ENCODE results near the gene SLAMF6. TPM values are rescaled to one million over a fixed set of nuclear protein-coding genes. Genes with fewer than 3 reads are reported as not detected.
"Not testable (repeated sequence)": the region's sequence is repeated elsewhere in the genome, so short reads cannot be mapped to it uniquely, and the experiment has no call there.

Gene SLAMF6
- total RNA-seq, 1 experiment from 2014 or later = not detected

GRCh38 chr1:160531809-160532556 lies 8.9 kb upstream of the SLAMF6 start:
- H3K27me3 ChIP-seq (replicated peaks; ENCODE audit: insufficient read depth, low read depth, low read length, poor library complexity); H3K4me1 ChIP-seq (ENCODE audit: insufficient read depth, low read length, poor library complexity, severe bottlenecking); intact Hi-C loops (cut with micrococcal nuclease; ENCODE audit: unreplicated experiment); DNase-seq (ENCODE audit: low spot score); BruUV-seq (replicated peaks); CTCF ChIA-PET; POLR2A ChIA-PET (ENCODE audit: low non-redundant PET); H3K4me3 ChIP-seq (ENCODE audit: low read depth, low read length, poor library complexity, severe bottlenecking); H3K9me3 ChIP-seq (ENCODE audit: low read depth, low read length, poor library complexity, severe bottlenecking); H3K36me3 ChIP-seq (ENCODE audit: insufficient read depth, low read length, poor library complexity, severe bottlenecking); H3K27ac ChIP-seq (ENCODE audit: low read depth, low read length, poor library complexity, severe bottlenecking): not testable (repeated sequence)

GRCh38 chr1:160529401-160529952 lies 6.4 kb upstream of the SLAMF6 start:
- DNase-seq (ENCODE audit: low spot score); H3K27me3 ChIP-seq (replicated peaks; ENCODE audit: insufficient read depth, low read depth, low read length, poor library complexity); H3K4me3 ChIP-seq (ENCODE audit: low read depth, low read length, poor library complexity, severe bottlenecking); H3K4me1 ChIP-seq (ENCODE audit: insufficient read depth, low read length, poor library complexity, severe bottlenecking); CTCF ChIA-PET; BruUV-seq (replicated peaks); H3K27ac ChIP-seq (ENCODE audit: low read depth, low read length, poor library complexity, severe bottlenecking); intact Hi-C loops (cut with micrococcal nuclease; ENCODE audit: unreplicated experiment); H3K36me3 ChIP-seq (ENCODE audit: insufficient read depth, low read length, poor library complexity, severe bottlenecking); POLR2A ChIA-PET (ENCODE audit: low non-redundant PET); H3K9me3 ChIP-seq (ENCODE audit: low read depth, low read length, poor library complexity, severe bottlenecking): not testable (repeated sequence)

DNA sequence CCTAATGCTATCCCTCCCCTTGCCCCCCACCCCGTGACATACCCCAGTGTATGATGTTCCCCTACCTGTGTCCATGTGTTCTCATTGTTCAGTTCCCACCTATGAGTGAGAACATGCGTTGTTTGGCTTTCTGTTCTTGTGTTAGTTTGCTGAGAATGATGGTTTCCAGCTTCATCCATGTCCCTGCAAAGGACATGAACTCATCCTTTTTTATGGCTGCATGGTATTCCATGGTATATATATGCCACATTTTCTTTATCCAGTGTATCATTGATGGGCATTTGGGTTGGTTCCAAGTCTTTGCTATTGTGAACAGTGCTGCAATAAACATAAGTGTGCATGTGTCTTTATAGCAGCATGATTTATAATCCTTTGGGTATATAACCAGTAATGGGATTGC lies 734 bp upstream of the SLAMF6 start:
- intact Hi-C loops (cut with micrococcal nuclease; ENCODE audit: unreplicated experiment); BruUV-seq (replicated peaks); POLR2A ChIA-PET (ENCODE audit: low non-redundant PET); DNase-seq (ENCODE audit: low spot score); H3K27me3 ChIP-seq (replicated peaks; ENCODE audit: insufficient read depth, low read depth, low read length, poor library complexity); CTCF ChIA-PET; H3K36me3 ChIP-seq (ENCODE audit: insufficient read depth, low read length, poor library complexity, severe bottlenecking); H3K4me3 ChIP-seq (ENCODE audit: low read depth, low read length, poor library complexity, severe bottlenecking); H3K27ac ChIP-seq (ENCODE audit: low read depth, low read length, poor library complexity, severe bottlenecking); H3K4me1 ChIP-seq (ENCODE audit: insufficient read depth, low read length, poor library complexity, severe bottlenecking); H3K9me3 ChIP-seq (ENCODE audit: low read depth, low read length, poor library complexity, severe bottlenecking): not testable (repeated sequence)

DNA sequence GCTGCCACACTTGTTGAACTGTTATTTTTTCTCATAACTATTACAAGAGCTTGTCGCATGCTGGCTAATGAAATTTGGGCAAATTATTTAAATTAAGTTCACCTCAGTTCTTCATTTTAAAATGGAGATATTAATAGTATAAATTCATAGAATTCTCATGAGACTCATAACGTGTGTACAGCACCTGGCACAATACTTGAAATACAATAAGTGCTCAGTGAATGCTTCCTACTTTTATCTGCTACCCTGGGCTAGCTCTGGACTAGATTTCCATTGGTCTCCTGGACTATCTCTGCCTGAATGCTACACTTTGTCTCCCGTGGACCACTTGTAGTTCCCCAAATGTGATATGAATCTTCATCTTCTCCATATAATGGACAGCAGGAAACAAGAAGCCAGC lies 919 bp downstream of the SLAMF6 start:
- H3K36me3 ChIP-seq (ENCODE audit: insufficient read depth, low read length, poor library complexity, severe bottlenecking) = no peaks in the 10 kb centered on the region
- DNase-seq (ENCODE audit: low spot score) = no peak

More for the DNA sequence above, 919 bp downstream of the SLAMF6 start:
- Histone ChIP-seq H3K4me3 (ENCODE audit: low read depth, low read length, poor library complexity, severe bottlenecking) (no peak overlapping the region), H3K4me1 (ENCODE audit: insufficient read depth, low read length, poor library complexity, severe bottlenecking) (no peaks in the 10 kb centered on the region), H3K9me3 (ENCODE audit: low read depth, low read length, poor library complexity, severe bottlenecking) (no peaks in the 10 kb centered on the region), H3K27ac (ENCODE audit: low read depth, low read length, poor library complexity, severe bottlenecking) (no peak overlapping the region), H3K27me3 (replicated peaks; ENCODE audit: insufficient read depth, low read depth, low read length, poor library complexity) (no peaks in the 10 kb centered on the region)
- ChIA-PET CTCF (no interaction called here), POLR2A (ENCODE audit: low non-redundant PET) (no interaction called here)
- BruUV-seq (replicated peaks) = no TSS peak
- TF ChIP-seq, protein P1, sequence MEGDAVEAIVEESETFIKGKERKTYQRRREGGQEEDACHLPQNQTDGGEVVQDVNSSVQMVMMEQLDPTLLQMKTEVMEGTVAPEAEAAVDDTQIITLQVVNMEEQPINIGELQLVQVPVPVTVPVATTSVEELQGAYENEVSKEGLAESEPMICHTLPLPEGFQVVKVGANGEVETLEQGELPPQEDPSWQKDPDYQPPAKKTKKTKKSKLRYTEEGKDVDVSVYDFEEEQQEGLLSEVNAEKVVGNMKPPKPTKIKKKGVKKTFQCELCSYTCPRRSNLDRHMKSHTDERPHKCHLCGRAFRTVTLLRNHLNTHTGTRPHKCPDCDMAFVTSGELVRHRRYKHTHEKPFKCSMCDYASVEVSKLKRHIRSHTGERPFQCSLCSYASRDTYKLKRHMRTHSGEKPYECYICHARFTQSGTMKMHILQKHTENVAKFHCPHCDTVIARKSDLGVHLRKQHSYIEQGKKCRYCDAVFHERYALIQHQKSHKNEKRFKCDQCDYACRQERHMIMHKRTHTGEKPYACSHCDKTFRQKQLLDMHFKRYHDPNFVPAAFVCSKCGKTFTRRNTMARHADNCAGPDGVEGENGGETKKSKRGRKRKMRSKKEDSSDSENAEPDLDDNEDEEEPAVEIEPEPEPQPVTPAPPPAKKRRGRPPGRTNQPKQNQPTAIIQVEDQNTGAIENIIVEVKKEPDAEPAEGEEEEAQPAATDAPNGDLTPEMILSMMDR (conservative IDR thresholded peaks at IDR 0.05; ENCODE audit: low read depth, low read length) = no peak
- TF ChIP-seq EZH2 (IDR thresholded peaks at IDR 0.05; ENCODE audit: borderline replicate concordance, low read depth, low read length, poor library complexity, severe bottlenecking) = no peak
- intact Hi-C loops (cut with micrococcal nuclease; ENCODE audit: unreplicated experiment) = no loop called here
